ENCODE measurements around the gene JMJD1C.
"Not testable (repeated sequence)": the region's sequence is repeated elsewhere in the genome, so short reads cannot be mapped to it uniquely, and the experiment has no call there.

JMJD1C gene

DNA sequence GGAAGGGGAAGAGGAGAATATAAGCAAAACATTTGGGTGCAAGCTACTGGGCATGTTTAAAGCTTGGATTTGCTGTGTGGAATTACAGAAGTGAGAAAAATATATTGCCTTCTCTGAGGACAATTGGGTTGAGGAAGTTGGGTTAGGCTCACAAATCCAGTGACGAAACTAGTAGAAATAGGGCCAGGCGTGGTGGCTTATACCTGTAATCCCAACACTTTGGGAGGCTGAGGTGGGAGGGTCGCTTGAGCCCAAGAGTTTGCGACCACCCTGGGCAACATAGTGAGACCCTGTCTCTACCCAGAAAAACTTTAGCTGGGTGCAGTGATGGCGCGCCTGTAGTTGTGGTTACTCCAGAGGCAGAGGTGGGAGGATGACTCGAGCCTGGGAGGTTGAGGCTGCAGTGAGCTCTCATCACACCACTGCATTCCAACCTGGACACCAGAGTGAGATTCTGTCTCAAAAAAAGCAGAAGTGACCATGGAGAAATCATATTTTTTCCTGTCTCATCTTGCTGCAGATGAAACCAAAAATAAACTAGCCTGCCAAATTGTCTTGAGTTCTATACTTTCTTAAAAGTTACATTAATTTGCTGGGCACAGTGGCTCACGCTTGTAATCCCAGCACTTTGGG is 310.3 kb downstream of the JMJD1C start:
- no peak overlapping the region for H3K9ac ChIP-seq (ENCODE audit: low read length)
- H3K36me3 ChIP-seq (ENCODE audit: control insufficient read depth, insufficient read depth, low read length, severe bottlenecking) = peaks cover 50% of the 10 kb centered on the region
- peaks cover 18% of the 10 kb centered on the region for H3K4me1 ChIP-seq (ENCODE audit: control insufficient read depth, insufficient read depth, low read length)
- H3K9me3 ChIP-seq (ENCODE audit: control insufficient read depth, low read length) = no peaks in the 10 kb centered on the region
- DNase-seq (ENCODE audit: low read depth) = no peak
- no peaks in the 10 kb centered on the region for H3K27me3 ChIP-seq (replicated peaks; ENCODE audit: control insufficient read depth, insufficient read depth, low read length)
- no peak overlapping the region for H3K4me3 ChIP-seq (ENCODE audit: low read length)

- Histone ChIP-seq H3K9ac (ENCODE audit: low read length) (no peak overlapping the region), H3K36me3 (ENCODE audit: control insufficient read depth, insufficient read depth, low read length, severe bottlenecking) (peaks cover 54% of the 10 kb centered on the region), H3K27me3 (replicated peaks; ENCODE audit: control insufficient read depth, insufficient read depth, low read length) (no peaks in the 10 kb centered on the region)
Measured at GRCh38 chr10:63154546-63155387, 311.0 kb downstream of the JMJD1C start.

DNA sequence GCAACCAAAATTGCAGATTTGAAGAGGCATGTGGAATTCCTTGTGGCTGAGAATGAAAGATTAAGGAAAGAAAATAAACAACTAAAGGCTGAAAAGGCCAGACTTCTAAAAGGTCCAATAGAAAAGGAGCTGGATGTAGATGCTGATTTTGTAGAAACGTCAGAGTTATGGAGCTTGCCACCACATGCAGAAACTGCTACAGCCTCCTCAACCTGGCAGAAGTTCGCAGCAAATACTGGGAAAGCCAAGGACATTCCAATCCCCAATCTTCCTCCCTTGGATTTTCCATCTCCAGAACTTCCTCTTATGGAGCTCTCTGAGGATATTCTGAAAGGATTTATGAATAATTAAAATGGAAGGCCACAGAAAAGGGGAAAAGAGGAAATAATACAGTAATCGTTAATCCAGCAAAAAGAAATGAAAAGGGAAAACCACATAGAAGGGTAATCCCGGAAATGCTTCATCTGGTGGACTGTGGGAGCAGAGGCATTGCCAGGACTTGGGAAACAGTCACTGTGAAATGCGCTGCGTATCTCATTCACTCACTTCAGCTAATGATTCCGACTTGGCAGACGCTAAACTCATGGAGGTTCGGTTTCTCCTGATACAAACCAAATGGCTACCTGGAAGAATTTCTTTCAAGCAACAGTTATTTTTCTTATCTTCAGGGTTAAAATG is 311.8 kb downstream of the JMJD1C start:
- H3K4me1 ChIP-seq (ENCODE audit: control insufficient read depth, insufficient read depth, low read length) = peaks cover 18% of the 10 kb centered on the region
- peaks cover 58% of the 10 kb centered on the region for H3K36me3 ChIP-seq (ENCODE audit: control insufficient read depth, insufficient read depth, low read length, severe bottlenecking)
- not testable (repeated sequence) for H3K4me3 ChIP-seq (ENCODE audit: low read length); H3K27me3 ChIP-seq (replicated peaks; ENCODE audit: control insufficient read depth, insufficient read depth, low read length); DNase-seq (ENCODE audit: low read depth); H3K9me3 ChIP-seq (ENCODE audit: control insufficient read depth, low read length); H3K9ac ChIP-seq (ENCODE audit: low read length)

More at GRCh38 chr10:63154546-63155387, 311.0 kb downstream of the JMJD1C start:
- DNase-seq (ENCODE audit: low read depth) = no peak
- Histone ChIP-seq H3K4me3 (ENCODE audit: low read length) (no peak overlapping the region), H3K4me1 (ENCODE audit: control insufficient read depth, insufficient read depth, low read length) (peaks cover 18% of the 10 kb centered on the region), H3K9me3 (ENCODE audit: control insufficient read depth, low read length) (no peaks in the 10 kb centered on the region)

DNA sequence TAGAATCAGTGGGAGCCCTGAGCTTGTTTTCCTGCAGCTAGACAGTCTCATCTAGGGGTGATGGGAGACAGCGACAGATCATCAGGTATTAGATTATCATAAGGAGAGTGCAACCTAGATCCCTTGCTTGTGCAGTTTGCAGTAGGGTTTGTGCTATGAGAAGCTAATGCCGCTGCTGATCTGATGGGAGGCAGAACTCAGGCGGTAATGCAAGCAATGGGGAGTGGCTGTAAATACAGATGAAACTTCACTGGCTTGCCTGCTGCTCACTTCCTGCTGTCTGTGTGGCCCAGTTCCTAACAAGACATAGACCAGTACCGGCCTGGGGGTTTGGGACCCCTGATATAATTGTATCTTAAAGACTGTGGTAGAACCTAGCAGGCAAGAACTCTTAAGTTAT is 315.0 kb downstream of the JMJD1C start:
- Histone ChIP-seq H3K9ac (ENCODE audit: low read length) (no peak overlapping the region), H3K27me3 (replicated peaks; ENCODE audit: control insufficient read depth, insufficient read depth, low read length) (no peaks in the 10 kb centered on the region), H3K4me3 (ENCODE audit: low read length) (no peak overlapping the region), H3K9me3 (ENCODE audit: control insufficient read depth, low read length) (no peaks in the 10 kb centered on the region), H3K4me1 (ENCODE audit: control insufficient read depth, insufficient read depth, low read length) (peaks cover 14% of the 10 kb centered on the region), H3K36me3 (ENCODE audit: control insufficient read depth, insufficient read depth, low read length, severe bottlenecking) (peaks cover 71% of the 10 kb centered on the region)
- DNase-seq (ENCODE audit: low read depth) = no peak

DNA sequence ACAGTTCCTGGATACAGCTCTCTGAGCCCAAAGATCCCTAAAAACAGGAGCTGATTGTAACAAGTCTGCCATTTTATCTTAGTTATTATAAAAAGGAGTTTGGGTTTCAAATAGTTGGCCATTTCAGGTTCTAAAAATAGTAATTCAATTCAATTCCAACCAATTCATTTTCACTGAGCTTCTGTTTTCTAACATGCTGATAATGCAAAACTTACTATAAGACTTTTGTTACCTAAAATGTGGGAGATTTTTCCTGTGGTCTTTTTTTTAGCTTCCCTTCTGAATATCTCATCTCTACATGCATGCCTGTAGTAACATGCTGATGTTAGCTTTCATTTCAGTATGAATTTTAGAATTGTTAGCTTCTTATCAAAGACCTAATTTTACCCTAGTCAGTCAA is 319.3 kb downstream of the JMJD1C start:
- no peak for DNase-seq (ENCODE audit: low read depth)
- H3K27me3 ChIP-seq (replicated peaks; ENCODE audit: control insufficient read depth, insufficient read depth, low read length) = no peaks in the 10 kb centered on the region
- no peaks in the 10 kb centered on the region for H3K9me3 ChIP-seq (ENCODE audit: control insufficient read depth, low read length)
- H3K9ac ChIP-seq (ENCODE audit: low read length) = no peak overlapping the region
- H3K36me3 ChIP-seq (ENCODE audit: control insufficient read depth, insufficient read depth, low read length, severe bottlenecking) = peaks cover 32% of the 10 kb centered on the region
- peaks cover 27% of the 10 kb centered on the region for H3K4me1 ChIP-seq (ENCODE audit: control insufficient read depth, insufficient read depth, low read length)
- no peak overlapping the region for H3K4me3 ChIP-seq (ENCODE audit: low read length)

- Histone ChIP-seq H3K4me1 (ENCODE audit: control insufficient read depth, insufficient read depth, low read length) (peaks cover 33% of the 10 kb centered on the region), H3K9ac (ENCODE audit: low read length) (peak overlapping the region; percentile 17), H3K27me3 (replicated peaks; ENCODE audit: control insufficient read depth, insufficient read depth, low read length) (no peaks in the 10 kb centered on the region), H3K9me3 (ENCODE audit: control insufficient read depth, low read length) (no peaks in the 10 kb centered on the region), H3K4me3 (ENCODE audit: low read length) (no peak overlapping the region), H3K36me3 (ENCODE audit: control insufficient read depth, insufficient read depth, low read length, severe bottlenecking) (peaks cover 25% of the 10 kb centered on the region)
- DNase-seq (ENCODE audit: low read depth) = no peak
Measured at GRCh38 chr10:63145782-63146181, 320.0 kb downstream of the JMJD1C start.

GRCh38 chr10:63143987-63144386 is 321.8 kb downstream of the JMJD1C start:
- Histone ChIP-seq H3K9me3 (ENCODE audit: control insufficient read depth, low read length) (no peaks in the 10 kb centered on the region), H3K9ac (ENCODE audit: low read length) (no peak overlapping the region), H3K36me3 (ENCODE audit: control insufficient read depth, insufficient read depth, low read length, severe bottlenecking) (peaks cover 21% of the 10 kb centered on the region), H3K27me3 (replicated peaks; ENCODE audit: control insufficient read depth, insufficient read depth, low read length) (no peaks in the 10 kb centered on the region), H3K4me3 (ENCODE audit: low read length) (no peak overlapping the region), H3K4me1 (ENCODE audit: control insufficient read depth, insufficient read depth, low read length) (peaks cover 33% of the 10 kb centered on the region)
- DNase-seq (ENCODE audit: low read depth) = no peak

DNA sequence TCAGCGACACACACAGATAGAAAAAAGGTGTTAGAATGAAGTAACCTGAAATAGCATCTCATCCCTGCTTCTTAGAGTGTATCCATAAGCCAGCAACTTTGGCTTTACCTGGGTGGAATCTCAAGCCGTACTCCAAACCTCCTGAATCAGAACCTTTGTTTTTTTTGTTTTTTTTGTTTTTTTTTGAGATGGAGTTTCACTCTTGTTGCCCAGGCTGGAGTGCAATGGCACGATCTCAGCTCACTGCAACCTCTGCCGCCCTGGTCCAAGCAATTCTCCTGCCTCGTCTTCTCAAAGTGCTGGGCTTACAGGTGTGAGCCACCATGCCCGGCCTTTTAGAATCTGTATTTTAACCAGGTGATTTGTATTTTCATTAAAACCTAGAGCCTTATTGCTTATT is 323.6 kb downstream of the JMJD1C start:
- peaks cover 41% of the 10 kb centered on the region for H3K4me1 ChIP-seq (ENCODE audit: control insufficient read depth, insufficient read depth, low read length)
- no peak overlapping the region for H3K9ac ChIP-seq (ENCODE audit: low read length)
- H3K4me3 ChIP-seq (ENCODE audit: low read length) = no peak overlapping the region
- peaks cover 7% of the 10 kb centered on the region for H3K36me3 ChIP-seq (ENCODE audit: control insufficient read depth, insufficient read depth, low read length, severe bottlenecking)
- H3K9me3 ChIP-seq (ENCODE audit: control insufficient read depth, low read length) = no peaks in the 10 kb centered on the region
- DNase-seq (ENCODE audit: low read depth) = no peak
- H3K27me3 ChIP-seq (replicated peaks; ENCODE audit: control insufficient read depth, insufficient read depth, low read length) = no peaks in the 10 kb centered on the region

DNA sequence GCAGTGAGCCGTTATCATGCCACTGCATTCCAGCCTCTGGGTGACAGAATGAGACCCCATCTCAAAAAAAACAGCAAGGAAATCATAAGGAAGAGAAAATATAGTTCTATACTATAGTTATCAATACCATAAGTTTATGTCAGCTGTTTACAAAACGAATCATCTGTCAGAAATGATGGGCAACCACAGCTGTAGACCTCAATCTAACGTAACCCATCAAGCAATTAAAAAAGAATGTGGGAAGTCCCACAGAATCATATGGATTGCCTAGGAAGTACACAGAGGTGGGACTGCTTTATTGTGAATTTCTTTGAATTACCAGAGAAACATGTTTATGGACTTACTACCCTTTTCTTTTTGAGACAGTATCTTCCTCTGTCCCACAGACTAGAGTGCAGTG is 325.7 kb downstream of the JMJD1C start:
- Histone ChIP-seq H3K27me3 (replicated peaks; ENCODE audit: control insufficient read depth, insufficient read depth, low read length) (no peaks in the 10 kb centered on the region), H3K9me3 (ENCODE audit: control insufficient read depth, low read length) (no peaks in the 10 kb centered on the region), H3K4me1 (ENCODE audit: control insufficient read depth, insufficient read depth, low read length) (peaks cover 46% of the 10 kb centered on the region), H3K4me3 (ENCODE audit: low read length) (no peak overlapping the region), H3K9ac (ENCODE audit: low read length) (no peak overlapping the region), H3K36me3 (ENCODE audit: control insufficient read depth, insufficient read depth, low read length, severe bottlenecking) (peaks cover 7% of the 10 kb centered on the region)
- DNase-seq (ENCODE audit: low read depth) = no peak

- Histone ChIP-seq H3K27me3 (replicated peaks; ENCODE audit: control insufficient read depth, insufficient read depth, low read length) (no peaks in the 10 kb centered on the region), H3K9ac (ENCODE audit: low read length) (no peak overlapping the region), H3K36me3 (ENCODE audit: control insufficient read depth, insufficient read depth, low read length, severe bottlenecking) (peaks cover 7% of the 10 kb centered on the region), H3K4me3 (ENCODE audit: low read length) (peak overlapping the region; percentile 40), H3K9me3 (ENCODE audit: control insufficient read depth, low read length) (no peaks in the 10 kb centered on the region), H3K4me1 (ENCODE audit: control insufficient read depth, insufficient read depth, low read length) (peaks cover 49% of the 10 kb centered on the region)
- DNase-seq (ENCODE audit: low read depth) = no peak
Measured at GRCh38 chr10:63137306-63137705, 328.5 kb downstream of the JMJD1C start.

DNA sequence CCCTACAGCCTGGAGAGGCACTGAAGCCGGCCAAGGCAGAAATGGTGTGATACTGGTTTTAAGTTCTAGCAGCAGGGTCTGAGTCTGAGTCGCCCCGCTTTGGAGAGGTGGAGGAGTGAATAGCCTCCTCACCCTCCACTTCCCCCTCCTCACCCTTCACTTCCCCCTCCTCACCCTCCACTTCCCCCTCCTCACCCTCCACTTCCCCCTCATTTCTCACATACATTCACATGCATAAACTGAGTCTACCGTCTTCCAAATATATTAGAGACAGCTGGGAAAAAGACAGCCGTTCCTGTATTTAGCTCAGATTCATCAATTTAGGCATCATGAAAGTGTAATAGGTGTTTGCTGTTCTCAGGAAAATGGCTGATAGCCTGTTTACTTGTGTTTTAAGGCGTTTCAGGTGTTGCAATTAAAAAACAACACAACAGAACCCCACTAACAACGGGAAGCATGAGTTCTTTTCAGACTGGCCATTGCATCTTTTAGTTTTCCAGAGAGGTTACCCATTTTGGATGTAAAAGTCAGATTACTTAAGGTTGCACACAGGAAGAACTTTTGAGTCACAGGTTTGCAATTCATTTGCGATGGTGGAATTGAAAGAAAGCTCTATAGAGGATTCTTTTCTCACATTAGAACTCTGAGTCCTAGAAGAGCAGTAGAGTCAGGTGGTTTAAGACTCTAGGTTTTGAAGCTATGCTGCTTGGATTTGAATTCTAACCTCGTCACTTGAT is 331.8 kb downstream of the JMJD1C start:
- Histone ChIP-seq H3K4me3 (ENCODE audit: low read length) (peak overlapping the region; percentile 99), H3K27me3 (replicated peaks; ENCODE audit: control insufficient read depth, insufficient read depth, low read length) (no peaks in the 10 kb centered on the region), H3K9me3 (ENCODE audit: control insufficient read depth, low read length) (no peaks in the 10 kb centered on the region), H3K36me3 (ENCODE audit: control insufficient read depth, insufficient read depth, low read length, severe bottlenecking) (no peaks in the 10 kb centered on the region), H3K9ac (ENCODE audit: low read length) (peak overlapping the region; percentile 100), H3K4me1 (ENCODE audit: control insufficient read depth, insufficient read depth, low read length) (peaks cover 42% of the 10 kb centered on the region)
- peak; percentile 56 for DNase-seq (ENCODE audit: low read depth)

All from adipocyte (in vitro differentiated cells).